ENCODE results near the gene SPAG4.
A peak's percentile ranks its signal among the peaks of the same experiment; 100 is the strongest.

SPAG4 gene, protein sequence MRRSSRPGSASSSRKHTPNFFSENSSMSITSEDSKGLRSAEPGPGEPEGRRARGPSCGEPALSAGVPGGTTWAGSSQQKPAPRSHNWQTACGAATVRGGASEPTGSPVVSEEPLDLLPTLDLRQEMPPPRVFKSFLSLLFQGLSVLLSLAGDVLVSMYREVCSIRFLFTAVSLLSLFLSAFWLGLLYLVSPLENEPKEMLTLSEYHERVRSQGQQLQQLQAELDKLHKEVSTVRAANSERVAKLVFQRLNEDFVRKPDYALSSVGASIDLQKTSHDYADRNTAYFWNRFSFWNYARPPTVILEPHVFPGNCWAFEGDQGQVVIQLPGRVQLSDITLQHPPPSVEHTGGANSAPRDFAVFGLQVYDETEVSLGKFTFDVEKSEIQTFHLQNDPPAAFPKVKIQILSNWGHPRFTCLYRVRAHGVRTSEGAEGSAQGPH

GRCh38 chr20:35615667-35616464 lies at the start of gene SPAG4:
TSS of gene SPAG4 (plus strand) at chr20:35615829. CDS start at chr20:35616004, 175 bp downstream.
- peak; percentile 71 for DNase-seq (ENCODE audit: low spot score)

- no peak for DNase-seq (ENCODE audit: low spot score)
Measured at GRCh38 chr20:35568645-35569044, 47.0 kb upstream of the SPAG4 start.

DNA sequence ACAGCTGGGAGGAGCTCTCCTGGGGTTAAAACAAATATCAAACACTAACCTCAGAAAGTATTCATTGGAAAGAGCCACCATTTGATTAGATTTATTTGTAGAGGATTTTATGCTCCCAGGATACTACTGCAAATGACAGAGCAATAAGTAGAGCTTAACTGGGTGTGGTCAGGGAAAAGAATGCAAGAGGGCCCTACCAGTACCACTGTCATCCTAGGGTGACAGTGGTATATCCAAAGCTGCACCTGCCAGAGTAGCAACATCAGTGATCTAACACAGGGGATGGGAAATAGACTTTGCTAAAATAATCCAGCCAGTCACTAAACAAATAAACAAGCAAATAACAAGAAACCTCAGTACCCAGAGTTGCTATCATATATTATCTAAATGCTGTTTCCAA lies 44.1 kb upstream of the SPAG4 start:
- DNase-seq (ENCODE audit: low spot score): no peak

- no peak for DNase-seq (ENCODE audit: low spot score)
Measured at GRCh38 chr20:35572838-35573237, 42.8 kb upstream of the SPAG4 start.

- DNase-seq (ENCODE audit: low spot score): no peak
Measured at GRCh38 chr20:35575958-35576357, 39.7 kb upstream of the SPAG4 start.

DNA sequence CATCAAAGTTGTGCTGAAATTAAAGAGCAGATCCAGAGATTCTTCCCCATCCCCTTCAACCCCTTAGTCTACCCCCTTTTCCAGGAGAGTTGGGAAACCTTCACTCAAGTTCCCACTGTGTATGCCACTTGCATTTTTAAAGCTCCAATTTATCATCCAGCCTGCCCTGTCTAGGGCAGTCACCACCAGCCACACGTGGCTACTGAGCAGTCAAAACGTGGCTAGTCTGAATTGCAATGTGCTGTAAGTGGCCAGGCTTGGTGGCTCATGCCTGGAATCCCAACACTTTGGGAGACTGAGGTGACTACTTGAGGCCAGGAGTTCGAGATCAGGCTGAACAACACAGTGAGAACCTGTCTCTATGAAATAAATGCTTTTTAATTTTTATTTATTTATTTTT lies 38.8 kb upstream of the SPAG4 start:
- no peak for DNase-seq (ENCODE audit: low spot score)

- no peak for DNase-seq (ENCODE audit: low spot score)
Measured at GRCh38 chr20:35578469-35578868, 37.2 kb upstream of the SPAG4 start.

GRCh38 chr20:35579196-35579595 lies 36.4 kb upstream of the SPAG4 start:
- no peak for DNase-seq (ENCODE audit: low spot score)

- no peak for DNase-seq (ENCODE audit: low spot score)
Measured at GRCh38 chr20:35582131-35582530, 33.5 kb upstream of the SPAG4 start.

DNA sequence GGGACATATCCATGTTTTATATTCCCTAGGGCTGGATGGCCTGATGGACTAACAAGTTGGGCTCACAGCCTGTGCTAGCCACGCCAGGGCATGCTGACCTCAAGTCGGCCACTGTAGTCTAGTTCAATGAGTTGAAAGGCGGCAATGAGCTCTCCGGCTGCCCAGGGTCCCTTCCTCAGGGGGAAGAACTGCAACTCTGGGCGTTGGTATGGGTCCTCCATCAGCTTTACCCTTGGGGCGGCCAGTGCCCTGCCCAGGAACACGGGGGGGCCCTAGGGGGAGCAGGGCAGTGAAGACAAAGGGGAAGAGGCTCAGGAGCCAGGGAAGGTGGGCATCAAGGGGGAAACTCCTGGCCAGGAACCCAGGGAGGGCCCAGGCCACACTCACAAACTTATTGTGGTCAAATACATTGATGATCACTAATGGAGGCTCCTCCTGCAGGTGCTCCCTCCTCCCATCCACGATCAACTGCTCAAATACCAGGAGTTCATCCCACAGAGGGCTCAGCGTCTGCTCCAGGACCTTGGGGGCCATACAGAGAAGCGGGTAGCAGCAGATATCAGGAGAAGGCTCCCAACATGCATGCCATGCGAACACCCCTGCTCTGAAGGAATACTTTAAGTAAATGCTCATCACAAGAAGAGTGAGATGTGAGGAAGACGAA lies 32.8 kb upstream of the SPAG4 start:
- DNase-seq (ENCODE audit: low spot score): no peak

GRCh38 chr20:35583636-35584560 lies 31.7 kb upstream of the SPAG4 start:
- no peak for DNase-seq (ENCODE audit: low spot score)

GRCh38 chr20:35586751-35587425 lies 28.7 kb upstream of the SPAG4 start:
- DNase-seq (ENCODE audit: low spot score): no peak

DNA sequence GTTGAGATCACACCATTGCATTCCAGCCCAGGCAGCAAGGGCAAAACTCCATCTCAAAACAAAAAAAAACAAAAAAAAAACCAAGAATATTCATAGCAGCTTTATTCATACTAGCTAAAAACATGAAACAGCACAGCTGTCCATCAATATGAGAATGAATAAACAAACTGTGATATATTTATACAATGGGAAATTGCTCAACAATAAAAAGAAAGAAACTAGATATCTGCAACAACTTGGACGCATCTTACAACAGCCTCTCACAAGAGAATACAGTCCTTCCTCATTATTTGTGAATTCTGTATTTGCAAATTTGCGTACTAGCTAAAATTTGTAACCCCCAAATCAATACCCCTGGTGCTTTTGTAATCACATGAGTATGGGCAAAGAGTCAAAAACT lies 28.2 kb upstream of the SPAG4 start:
- DNase-seq (ENCODE audit: low spot score): no peak

- DNase-seq (ENCODE audit: low spot score): no peak
Measured at GRCh38 chr20:35588397-35588796, 27.2 kb upstream of the SPAG4 start.

GRCh38 chr20:35592339-35592974 lies 23.2 kb upstream of the SPAG4 start:
- no peak for DNase-seq (ENCODE audit: low spot score)

- DNase-seq (ENCODE audit: low spot score): no peak
Measured at GRCh38 chr20:35595456-35595855, 20.2 kb upstream of the SPAG4 start.

GRCh38 chr20:35595901-35596300 lies 19.7 kb upstream of the SPAG4 start:
- DNase-seq (ENCODE audit: low spot score): no peak

DNA sequence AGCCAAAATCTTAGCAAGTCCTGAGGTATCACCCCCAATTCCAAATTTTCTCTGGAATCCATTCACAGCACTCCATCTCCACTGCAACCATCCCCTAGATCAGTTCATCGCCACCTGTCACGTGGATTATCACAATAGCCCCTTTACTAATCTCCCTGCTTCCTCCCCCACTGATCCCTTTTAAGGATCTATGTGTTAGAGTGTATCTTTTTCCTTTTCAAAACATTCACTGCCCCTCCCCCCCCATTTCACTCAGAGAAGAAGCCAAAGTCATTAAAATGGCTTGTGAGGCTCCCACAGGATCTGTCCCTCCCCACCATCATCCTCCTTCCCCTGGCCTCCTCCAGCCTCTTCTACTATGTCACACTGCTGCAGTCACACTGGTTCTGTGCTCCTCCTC lies 18.4 kb upstream of the SPAG4 start:
- no peak for DNase-seq (ENCODE audit: low spot score)

GRCh38 chr20:35598476-35598875 lies 17.2 kb upstream of the SPAG4 start:
- DNase-seq (ENCODE audit: low spot score): no peak
